HG02798 (cell line): Measurements from ENCODE around the gene INAFM2.

Experiments
- ATAC-seq: cut with Tn5 transposase; IDR thresholded peaks from one replicate; pipeline ENCODE4 v1.9.1; 2021; ENCODE audit warnings: mild to moderate bottlenecking; ENCODE audit not compliant: unreplicated experiment, poor library complexity

The INAFM2 gene

DNA sequence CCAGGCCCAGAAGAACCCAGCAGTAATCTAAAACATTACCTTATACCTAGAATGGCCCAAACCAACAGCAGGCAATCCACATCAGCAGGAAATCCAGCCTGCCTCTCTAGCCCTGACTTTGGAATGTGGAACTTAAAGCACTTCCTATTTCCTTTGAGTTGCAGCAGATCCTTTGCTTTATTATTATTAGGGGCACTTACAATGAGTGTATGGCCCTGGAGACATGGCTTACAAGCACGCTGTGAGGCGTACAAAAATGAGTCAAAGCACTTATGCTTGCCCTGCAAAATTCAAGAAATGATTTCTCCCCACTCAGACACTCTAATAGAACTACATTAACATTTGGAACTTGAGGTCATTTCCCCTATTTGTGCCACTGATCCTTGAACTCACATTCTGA, 49.5 kb downstream of the INAFM2 start:
- ATAC-seq = no peak
